ENCODE results near the gene PDE3A. TPM values are rescaled to one million over a fixed set of nuclear protein-coding genes. Genes with fewer than 3 reads are reported as not detected.

PDE3A gene
- total RNA-seq, 1 experiment from 2014 or later: 0.12 TPM

DNA sequence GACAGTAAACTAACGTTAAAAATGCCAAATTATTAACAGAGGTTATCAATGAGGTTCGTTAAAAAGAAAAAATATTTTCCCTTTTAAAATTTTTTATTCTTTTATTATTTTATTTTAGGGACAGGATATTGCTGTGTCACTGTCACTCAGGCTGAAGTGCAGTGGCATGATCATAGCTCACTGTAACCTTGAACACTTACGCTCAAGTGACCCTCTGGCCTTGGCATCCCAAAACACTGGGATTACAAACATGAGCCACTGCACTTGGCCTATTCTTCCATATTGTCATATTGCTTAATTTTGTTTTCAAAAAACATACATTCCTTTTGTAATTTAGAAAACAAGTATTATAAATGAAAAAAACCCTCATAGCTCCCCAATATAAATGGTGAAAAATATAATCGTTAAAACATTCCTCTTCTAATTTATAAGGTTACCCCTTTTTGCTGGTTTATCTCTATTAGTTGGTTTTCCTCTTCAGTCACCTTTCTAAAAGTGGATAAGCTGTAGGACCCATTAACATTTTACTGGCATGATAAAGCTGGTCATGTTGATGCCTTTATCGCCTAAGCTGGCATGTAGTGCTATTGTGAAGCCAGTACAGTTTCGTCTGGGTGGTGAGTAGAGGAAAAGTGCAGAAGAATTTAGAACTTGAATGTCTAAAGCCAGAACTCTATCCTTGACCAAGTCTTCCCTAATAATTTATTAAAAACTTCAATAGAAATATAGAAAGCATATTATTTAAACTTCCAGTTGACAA lies 27.6 kb downstream of the PDE3A start:
- BruUV-seq (replicated peaks): no TSS peak
- no peak overlapping the region for H3K4me3 ChIP-seq (replicated peaks in 1 of 2; ENCODE audit: low read depth in 1 of 2, low read length in 2 of 2)
- no peaks in the 10 kb centered on the region for H3K27me3 ChIP-seq (ENCODE audit: insufficient read depth, low read length)
- POLR2A ChIA-PET: no interaction called here
- H2AFZ ChIP-seq (ENCODE audit: low read depth, low read length, poor library complexity, severe bottlenecking): no peak overlapping the region
- H4K20me1 ChIP-seq (ENCODE audit: insufficient read depth): no peaks in the 10 kb centered on the region
- intact Hi-C loops (cut with micrococcal nuclease): no loop called here
- RAD21 ChIA-PET (ENCODE audit: low non-redundant PET in 1 of 2, low total read pairs in 2 of 2, uncharacterized antibody in 2 of 2, unreplicated experiment in 2 of 2): no interaction called here
- TF ChIP-seq, protein P1, sequence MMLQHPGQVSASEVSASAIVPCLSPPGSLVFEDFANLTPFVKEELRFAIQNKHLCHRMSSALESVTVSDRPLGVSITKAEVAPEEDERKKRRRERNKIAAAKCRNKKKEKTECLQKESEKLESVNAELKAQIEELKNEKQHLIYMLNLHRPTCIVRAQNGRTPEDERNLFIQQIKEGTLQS (IDR thresholded peaks at IDR 0.05): no peak
- TF ChIP-seq CEBPB (IDR thresholded peaks at IDR 0.05; ENCODE audit: low read depth) (no peak), SIN3A (IDR thresholded peaks at IDR 0.05; ENCODE audit: low read depth) (no peak), SP1 (IDR thresholded peaks at IDR 0.05; ENCODE audit: low read depth) (no peak), YY1 (IDR thresholded peaks at IDR 0.05; ENCODE audit: extremely low read depth, insufficient replicate concordance, low read depth, low read length) (no peak), ELF1 (IDR thresholded peaks at IDR 0.05; ENCODE audit: borderline replicate concordance, low read depth) (no peak), RAD21 (IDR thresholded peaks at IDR 0.05; ENCODE audit: low read depth) (no peak), ZFX (IDR thresholded peaks at IDR 0.05) (no peak), POLR2AphosphoS5 (IDR thresholded peaks at IDR 0.05; ENCODE audit: low read depth, low read length) (no peak), ZNF274 (IDR thresholded peaks at IDR 0.05; ENCODE audit: low read depth, low read length) (no peak), EGR1 (IDR thresholded peaks at IDR 0.05; ENCODE audit: low read depth) (no peak), JUND (IDR thresholded peaks at IDR 0.05) (no peak), CBX3 (IDR thresholded peaks at IDR 0.05; ENCODE audit: low read depth) (no peak), FOSL1 (IDR thresholded peaks at IDR 0.05; ENCODE audit: low read depth) (no peak)
- TF ChIP-seq, protein P2, sequence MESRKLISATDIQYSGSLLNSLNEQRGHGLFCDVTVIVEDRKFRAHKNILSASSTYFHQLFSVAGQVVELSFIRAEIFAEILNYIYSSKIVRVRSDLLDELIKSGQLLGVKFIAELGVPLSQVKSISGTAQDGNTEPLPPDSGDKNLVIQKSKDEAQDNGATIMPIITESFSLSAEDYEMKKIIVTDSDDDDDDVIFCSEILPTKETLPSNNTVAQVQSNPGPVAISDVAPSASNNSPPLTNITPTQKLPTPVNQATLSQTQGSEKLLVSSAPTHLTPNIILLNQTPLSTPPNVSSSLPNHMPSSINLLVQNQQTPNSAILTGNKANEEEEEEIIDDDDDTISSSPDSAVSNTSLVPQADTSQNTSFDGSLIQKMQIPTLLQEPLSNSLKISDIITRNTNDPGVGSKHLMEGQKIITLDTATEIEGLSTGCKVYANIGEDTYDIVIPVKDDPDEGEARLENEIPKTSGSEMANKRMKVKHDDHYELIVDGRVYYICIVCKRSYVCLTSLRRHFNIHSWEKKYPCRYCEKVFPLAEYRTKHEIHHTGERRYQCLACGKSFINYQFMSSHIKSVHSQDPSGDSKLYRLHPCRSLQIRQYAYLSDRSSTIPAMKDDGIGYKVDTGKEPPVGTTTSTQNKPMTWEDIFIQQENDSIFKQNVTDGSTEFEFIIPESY (IDR thresholded peaks at IDR 0.05; ENCODE audit: extremely low read depth, insufficient replicate concordance, low read length): no peak
- TF ChIP-seq, protein P3, sequence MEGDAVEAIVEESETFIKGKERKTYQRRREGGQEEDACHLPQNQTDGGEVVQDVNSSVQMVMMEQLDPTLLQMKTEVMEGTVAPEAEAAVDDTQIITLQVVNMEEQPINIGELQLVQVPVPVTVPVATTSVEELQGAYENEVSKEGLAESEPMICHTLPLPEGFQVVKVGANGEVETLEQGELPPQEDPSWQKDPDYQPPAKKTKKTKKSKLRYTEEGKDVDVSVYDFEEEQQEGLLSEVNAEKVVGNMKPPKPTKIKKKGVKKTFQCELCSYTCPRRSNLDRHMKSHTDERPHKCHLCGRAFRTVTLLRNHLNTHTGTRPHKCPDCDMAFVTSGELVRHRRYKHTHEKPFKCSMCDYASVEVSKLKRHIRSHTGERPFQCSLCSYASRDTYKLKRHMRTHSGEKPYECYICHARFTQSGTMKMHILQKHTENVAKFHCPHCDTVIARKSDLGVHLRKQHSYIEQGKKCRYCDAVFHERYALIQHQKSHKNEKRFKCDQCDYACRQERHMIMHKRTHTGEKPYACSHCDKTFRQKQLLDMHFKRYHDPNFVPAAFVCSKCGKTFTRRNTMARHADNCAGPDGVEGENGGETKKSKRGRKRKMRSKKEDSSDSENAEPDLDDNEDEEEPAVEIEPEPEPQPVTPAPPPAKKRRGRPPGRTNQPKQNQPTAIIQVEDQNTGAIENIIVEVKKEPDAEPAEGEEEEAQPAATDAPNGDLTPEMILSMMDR (IDR thresholded peaks at IDR 0.05 in 2 of 3, conservative IDR thresholded peaks at IDR 0.05 in 1 of 3; ENCODE audit: borderline replicate concordance in 1 of 3, insufficient read depth in 1 of 3, low read depth in 2 of 3, low read length in 2 of 3): no peak
- TF ChIP-seq, protein P4, sequence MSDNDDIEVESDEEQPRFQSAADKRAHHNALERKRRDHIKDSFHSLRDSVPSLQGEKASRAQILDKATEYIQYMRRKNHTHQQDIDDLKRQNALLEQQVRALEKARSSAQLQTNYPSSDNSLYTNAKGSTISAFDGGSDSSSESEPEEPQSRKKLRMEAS (IDR thresholded peaks at IDR 0.05): no peak
- TF ChIP-seq, protein P5, sequence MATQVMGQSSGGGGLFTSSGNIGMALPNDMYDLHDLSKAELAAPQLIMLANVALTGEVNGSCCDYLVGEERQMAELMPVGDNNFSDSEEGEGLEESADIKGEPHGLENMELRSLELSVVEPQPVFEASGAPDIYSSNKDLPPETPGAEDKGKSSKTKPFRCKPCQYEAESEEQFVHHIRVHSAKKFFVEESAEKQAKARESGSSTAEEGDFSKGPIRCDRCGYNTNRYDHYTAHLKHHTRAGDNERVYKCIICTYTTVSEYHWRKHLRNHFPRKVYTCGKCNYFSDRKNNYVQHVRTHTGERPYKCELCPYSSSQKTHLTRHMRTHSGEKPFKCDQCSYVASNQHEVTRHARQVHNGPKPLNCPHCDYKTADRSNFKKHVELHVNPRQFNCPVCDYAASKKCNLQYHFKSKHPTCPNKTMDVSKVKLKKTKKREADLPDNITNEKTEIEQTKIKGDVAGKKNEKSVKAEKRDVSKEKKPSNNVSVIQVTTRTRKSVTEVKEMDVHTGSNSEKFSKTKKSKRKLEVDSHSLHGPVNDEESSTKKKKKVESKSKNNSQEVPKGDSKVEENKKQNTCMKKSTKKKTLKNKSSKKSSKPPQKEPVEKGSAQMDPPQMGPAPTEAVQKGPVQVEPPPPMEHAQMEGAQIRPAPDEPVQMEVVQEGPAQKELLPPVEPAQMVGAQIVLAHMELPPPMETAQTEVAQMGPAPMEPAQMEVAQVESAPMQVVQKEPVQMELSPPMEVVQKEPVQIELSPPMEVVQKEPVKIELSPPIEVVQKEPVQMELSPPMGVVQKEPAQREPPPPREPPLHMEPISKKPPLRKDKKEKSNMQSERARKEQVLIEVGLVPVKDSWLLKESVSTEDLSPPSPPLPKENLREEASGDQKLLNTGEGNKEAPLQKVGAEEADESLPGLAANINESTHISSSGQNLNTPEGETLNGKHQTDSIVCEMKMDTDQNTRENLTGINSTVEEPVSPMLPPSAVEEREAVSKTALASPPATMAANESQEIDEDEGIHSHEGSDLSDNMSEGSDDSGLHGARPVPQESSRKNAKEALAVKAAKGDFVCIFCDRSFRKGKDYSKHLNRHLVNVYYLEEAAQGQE (IDR thresholded peaks at IDR 0.05; ENCODE audit: low read depth): no peak
- H3K4me2 ChIP-seq (ENCODE audit: low read length): no peak overlapping the region
- H3K27ac ChIP-seq (ENCODE audit: low read depth, low read length): no peak overlapping the region
- H3K9me3 ChIP-seq (ENCODE audit: control insufficient read depth in 1 of 2, insufficient read depth in 1 of 2, low read depth in 1 of 2, low read length in 2 of 2): no peaks in the 10 kb centered on the region
- H3K36me3 ChIP-seq (ENCODE audit: control insufficient read depth in 1 of 2, insufficient read depth in 2 of 2, low read length in 2 of 2): no peaks in the 10 kb centered on the region
- H3K4me1 ChIP-seq (ENCODE audit: control insufficient read depth in 1 of 2, insufficient read depth in 2 of 2, low read length in 2 of 2): no peaks in the 10 kb centered on the region
- no peaks in the 10 kb centered on the region for H3K9me2 ChIP-seq (ENCODE audit: insufficient read depth)
- H3K79me2 ChIP-seq (ENCODE audit: insufficient read depth, low read length): no peaks in the 10 kb centered on the region
- H3K9ac ChIP-seq (ENCODE audit: low read length): no peak overlapping the region
- CTCF ChIA-PET: no interaction called here
- DNase-seq (ENCODE audit: low read depth, low spot score) (no peak), ATAC-seq (no peak)

Measured in HCT116 (cell line).